GM23338 (cell line): ENCODE measurements around the gene SPON2.

Source experiments
- EZH2 ChIP-seq: fragments of 200-600 bp; sonication (generic); IDR thresholded peaks from one replicate; pipeline ENCODE4 v1.8.0; 2017; ENCODE audit warnings: antibody characterized with exemption, mild to moderate bottlenecking, low read depth; ENCODE audit not compliant: unreplicated experiment
- EZH2phosphoT487 ChIP-seq: fragments of 200-600 bp; sonication (generic); IDR thresholded peaks from one replicate; pipeline ENCODE4 v1.8.1; 2018; ENCODE audit warnings: antibody characterized with exemption; ENCODE audit not compliant: unreplicated experiment
- TF ChIP-seq, protein P1 (sequence below), 2 experiments: fragments of 200-600 bp in 1 of 2; sonication (generic) in 1 of 2; conservative IDR thresholded peaks; 2 replicates each; pipeline versions ENCODE4 v1.5.1 to v1.6.1; 2016 to 2017; ENCODE audit warnings: antibody characterized with exemption in 2 of 2, low read depth in 2 of 2, mild to moderate bottlenecking in 2 of 2, moderate library complexity in 1 of 2

- TF ChIP-seq, protein P1, sequence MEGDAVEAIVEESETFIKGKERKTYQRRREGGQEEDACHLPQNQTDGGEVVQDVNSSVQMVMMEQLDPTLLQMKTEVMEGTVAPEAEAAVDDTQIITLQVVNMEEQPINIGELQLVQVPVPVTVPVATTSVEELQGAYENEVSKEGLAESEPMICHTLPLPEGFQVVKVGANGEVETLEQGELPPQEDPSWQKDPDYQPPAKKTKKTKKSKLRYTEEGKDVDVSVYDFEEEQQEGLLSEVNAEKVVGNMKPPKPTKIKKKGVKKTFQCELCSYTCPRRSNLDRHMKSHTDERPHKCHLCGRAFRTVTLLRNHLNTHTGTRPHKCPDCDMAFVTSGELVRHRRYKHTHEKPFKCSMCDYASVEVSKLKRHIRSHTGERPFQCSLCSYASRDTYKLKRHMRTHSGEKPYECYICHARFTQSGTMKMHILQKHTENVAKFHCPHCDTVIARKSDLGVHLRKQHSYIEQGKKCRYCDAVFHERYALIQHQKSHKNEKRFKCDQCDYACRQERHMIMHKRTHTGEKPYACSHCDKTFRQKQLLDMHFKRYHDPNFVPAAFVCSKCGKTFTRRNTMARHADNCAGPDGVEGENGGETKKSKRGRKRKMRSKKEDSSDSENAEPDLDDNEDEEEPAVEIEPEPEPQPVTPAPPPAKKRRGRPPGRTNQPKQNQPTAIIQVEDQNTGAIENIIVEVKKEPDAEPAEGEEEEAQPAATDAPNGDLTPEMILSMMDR (conservative IDR thresholded peaks at IDR 0.05; ENCODE audit: low read depth in 2 of 2), result no peak
- TF ChIP-seq EZH2phosphoT487 (no peak), EZH2 (no peak)
Measured at GRCh38 chr4:1155314-1155713, 17.1 kb downstream of the SPON2 start.
